ENCODE data around the gene C1QL3. TPM values are rescaled to one million over a fixed set of nuclear protein-coding genes. Genes with fewer than 3 reads are reported as not detected.

C1QL3 gene
- total RNA-seq, 1 experiment from 2014 or later: 1.7 TPM

- H3K36me3 Mint-ChIP-seq: no peaks in the 10 kb centered on the region
- no peak overlapping the region for H3K4me3 Mint-ChIP-seq
- DNase-seq (ENCODE audit: low spot score) (no peak), ATAC-seq (no peak)
- TF ChIP-seq RORB (CRISPR knock-in tag; IDR thresholded peaks at IDR 0.05): no peak
- no peak for TF ChIP-seq AFF4 (CRISPR knock-in tag; IDR thresholded peaks at IDR 0.05; ENCODE audit: borderline replicate concordance)
- TF ChIP-seq FOXK1 (CRISPR knock-in tag; IDR thresholded peaks at IDR 0.05): no peak
- TF ChIP-seq MLX (CRISPR knock-in tag; IDR thresholded peaks at IDR 0.05): no peak
- no peak for TF ChIP-seq ESRRA (CRISPR knock-in tag; IDR thresholded peaks at IDR 0.05; ENCODE audit: borderline replicate concordance)
- no peak for TF ChIP-seq NR1H2 (CRISPR knock-in tag; IDR thresholded peaks at IDR 0.05)
- no peak for TF ChIP-seq CTCF (IDR thresholded peaks at IDR 0.05)
- TF ChIP-seq ZNF416 (CRISPR knock-in tag; IDR thresholded peaks at IDR 0.05): no peak
- TF ChIP-seq KAT7 (CRISPR knock-in tag; IDR thresholded peaks at IDR 0.05; ENCODE audit: borderline replicate concordance): no peak
- no peak for TF ChIP-seq ZNF512 (CRISPR knock-in tag; IDR thresholded peaks at IDR 0.05; ENCODE audit: borderline replicate concordance)
- no peak for TF ChIP-seq CDX4 (CRISPR knock-in tag; IDR thresholded peaks at IDR 0.05; ENCODE audit: borderline replicate concordance)
- no peak for TF ChIP-seq ZNF671 (CRISPR knock-in tag; IDR thresholded peaks at IDR 0.05)
- no peak for TF ChIP-seq TCF7 (CRISPR knock-in tag; IDR thresholded peaks at IDR 0.05; ENCODE audit: low read depth)
- H3K4me1 Mint-ChIP-seq: no peaks in the 10 kb centered on the region
- H3K27me3 Mint-ChIP-seq (ENCODE audit: low read depth): peaks cover 21% of the 10 kb centered on the region
- ChIA-PET CTCF (interaction anchor here (0.6 kb wide), 1 partner anchor 29 kb away, joined by 6 read pairs; no protein-coding TSS in a partner anchor), POLR2A (no interaction called here)
- no peaks in the 10 kb centered on the region for H3K9me3 Mint-ChIP-seq
- no peak overlapping the region for H3K27ac Mint-ChIP-seq
These were observed 26.3 kb upstream of the C1QL3 start for GRCh38 chr10:16547973-16548372.

- Mint-ChIP-seq H3K4me3 (no peak overlapping the region), H3K36me3 (no peaks in the 10 kb centered on the region), H3K27ac (no peak overlapping the region), H3K4me1 (no peaks in the 10 kb centered on the region), H3K27me3 (ENCODE audit: low read depth) (peaks cover 8% of the 10 kb centered on the region), H3K9me3 (no peaks in the 10 kb centered on the region)
- POLR2A ChIA-PET: interaction anchor here (0.6 kb wide), 1 partner anchor 57 kb away, joined by 3 read pairs; no protein-coding TSS in a partner anchor
- ATAC-seq (peak; percentile 75), DNase-seq (ENCODE audit: low spot score) (no peak)
- TF ChIP-seq TP53 (CRISPR knock-in tag; IDR thresholded peaks at IDR 0.05) (no peak), CTCF (IDR thresholded peaks at IDR 0.05) (peak; percentile 58; the same call in 1 of the 2 replicates)
- CTCF ChIA-PET: interaction anchor here (0.8 to 1.6 kb wide), 17 partner anchors 10 to 643 kb away, joined by 3 to 11 read pairs (median 4); no protein-coding TSS in a partner anchor
These were observed 23.5 kb upstream of the C1QL3 start for GRCh38 chr10:16545116-16545736.
